ENCODE data around the gene MT1HL1.

The MT1HL1 gene

DNA sequence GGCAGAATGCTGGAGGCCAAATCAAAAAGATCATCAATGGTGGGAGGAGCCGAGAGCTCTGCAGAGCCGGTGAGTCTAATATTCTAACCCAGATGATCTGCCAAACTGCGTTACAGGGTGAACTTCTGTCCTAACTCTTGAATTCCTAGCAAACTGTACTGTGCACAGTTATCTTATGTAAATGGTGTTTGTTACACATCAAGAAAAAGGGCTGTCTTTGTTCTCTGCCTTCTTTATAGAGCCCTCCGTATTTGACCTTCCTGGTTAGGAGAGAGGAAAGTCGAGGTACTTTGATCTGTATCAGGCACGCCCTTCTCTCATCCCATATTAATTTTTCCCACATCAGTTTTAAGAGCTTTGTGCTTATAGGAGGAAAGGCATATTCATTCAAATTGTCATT lies 37.6 kb downstream of the MT1HL1 start:
- DNase-seq = no peak

DNA sequence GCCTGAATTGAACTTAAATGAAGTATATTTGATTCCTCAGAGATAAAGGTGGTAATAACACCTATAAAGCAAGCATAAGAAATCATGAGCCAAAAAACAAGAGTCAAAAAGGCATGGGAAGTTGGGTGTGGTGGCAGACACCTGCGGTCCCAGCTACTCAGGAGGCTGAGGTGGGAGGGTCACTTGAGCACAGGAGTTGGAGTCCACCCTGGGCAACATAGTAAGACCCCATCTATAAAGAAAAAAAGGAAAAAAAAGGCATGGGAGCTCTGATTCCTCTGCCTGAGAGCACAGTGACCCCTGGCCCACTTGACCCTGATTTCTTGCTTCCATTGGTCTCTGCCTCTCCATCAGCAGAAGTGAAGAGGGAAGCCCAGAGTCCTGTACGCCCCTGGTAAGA lies 40.3 kb downstream of the MT1HL1 start:
- DNase-seq = no peak

DNA sequence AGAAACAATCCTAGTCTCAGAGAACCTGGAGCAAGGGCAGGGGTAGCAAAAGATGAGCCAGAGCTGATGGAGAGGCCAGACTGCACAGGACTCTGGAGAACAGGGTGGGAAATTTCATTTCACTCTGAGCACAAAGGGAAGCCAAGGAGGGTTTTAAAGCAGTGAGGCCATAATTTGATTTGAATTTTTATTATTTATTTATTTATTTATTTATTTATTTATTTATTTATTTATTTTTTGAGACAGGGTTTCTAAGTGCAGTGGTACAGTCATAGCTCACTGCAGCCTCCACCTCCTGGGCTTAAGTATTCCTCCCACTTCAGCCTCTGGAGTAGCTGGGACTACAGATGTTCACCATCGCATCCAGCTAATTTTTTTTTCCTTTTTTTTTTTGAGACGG lies 45.1 kb downstream of the MT1HL1 start:
- no peak for DNase-seq

DNA sequence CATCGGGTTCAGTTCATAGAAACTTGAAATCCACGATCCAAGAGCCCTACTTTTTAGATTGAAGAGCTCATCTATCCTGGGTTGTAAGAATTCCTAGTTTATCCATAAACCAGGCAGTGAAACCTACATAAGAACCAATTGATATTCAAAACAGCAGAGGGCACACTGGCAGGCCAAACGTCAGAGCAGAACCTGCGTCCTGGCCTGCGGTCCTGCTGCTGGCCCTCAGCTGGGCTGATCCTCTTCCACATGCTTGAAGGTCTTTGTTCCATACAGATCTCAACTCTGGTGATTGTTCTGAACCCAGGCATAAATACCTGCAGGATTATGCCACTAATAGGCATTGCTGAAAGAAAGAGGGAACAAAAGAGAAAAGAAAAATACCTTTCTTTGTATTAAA lies 47.0 kb downstream of the MT1HL1 start:
- no peak for DNase-seq

Measured in CD4-positive, alpha-beta T cell treated with Interferon gamma for 1 hour (primary cell).